Colonic mucosa (tissue), 4 donors: ENCODE measurements around the gene DAP. TPM values are rescaled to one million over a fixed set of nuclear protein-coding genes. Genes with fewer than 3 reads are reported as not detected.
A peak's percentile ranks its signal among the peaks of the same experiment; 100 is the strongest.

Experiments
- DNase-seq: peaks from one replicate; pipeline ENCODE4 v3.0.0-alpha.2; 2020
- H3K27ac ChIP-seq: fragments of 200-600 bp; one replicate; pipeline ENCODE4 v1.8.0; 2021
- H3K27me3 ChIP-seq: fragments of 200-600 bp; one replicate; pipeline ENCODE4 v1.8.0; 2021
- H3K36me3 ChIP-seq: fragments of 200-600 bp; one replicate; pipeline ENCODE4 v1.8.0; 2021
- H3K4me1 ChIP-seq: fragments of 200-600 bp; one replicate; pipeline ENCODE4 v1.8.0; 2021; ENCODE audit warnings: mild to moderate bottlenecking
- H3K4me3 ChIP-seq: fragments of 200-600 bp; one replicate; pipeline ENCODE4 v1.8.0; 2021
- H3K9ac ChIP-seq, 2 donors: one replicate each; pipeline ENCODE4 v1.7.0; 2013; ENCODE audit warnings: control low read depth in 2 of 2, low read depth in 2 of 2, low read length in 2 of 2
- H3K9me3 ChIP-seq: fragments of 200-600 bp; one replicate; pipeline ENCODE4 v1.8.0; 2021
- CTCF ChIP-seq: fragments of 200-600 bp; IDR thresholded peaks from one replicate; pipeline ENCODE4 v1.8.0; 2022; ENCODE audit warnings: antibody characterized with exemption, mild to moderate bottlenecking
- intact Hi-C: fragments of 100-400 bp; cut with DNase I; formaldehyde crosslinking; loops from one replicate; pipeline ENCODE4 v1.14.1; 2022
- total RNA-seq, 2 donors: library from RNA; stranded (reverse); fragmentation: NEBNext Ultra II Directional in 1 of 2; extraction: Animal tissue kit (Norgen Biotek cat#: 25700) in 1 of 2; gene quantifications; one replicate each; pipeline ENCODE4 v1.2.1, GENCODE V29; 2021
- donor health status: healthy.
- donor health status: DM: no; HTN: no; CAD: no.
- donor health status: DM: no; HTN: no; CAD: no.

Gene DAP
- total RNA-seq, 2 donors from 2014 or later = 106 to 133 TPM

- no peaks in the 10 kb centered on the region for H3K36me3 ChIP-seq
- TF ChIP-seq CTCF = no peak
Measured at GRCh38 chr5:10750909-10751308, 10.1 kb downstream of the DAP start.

DNA sequence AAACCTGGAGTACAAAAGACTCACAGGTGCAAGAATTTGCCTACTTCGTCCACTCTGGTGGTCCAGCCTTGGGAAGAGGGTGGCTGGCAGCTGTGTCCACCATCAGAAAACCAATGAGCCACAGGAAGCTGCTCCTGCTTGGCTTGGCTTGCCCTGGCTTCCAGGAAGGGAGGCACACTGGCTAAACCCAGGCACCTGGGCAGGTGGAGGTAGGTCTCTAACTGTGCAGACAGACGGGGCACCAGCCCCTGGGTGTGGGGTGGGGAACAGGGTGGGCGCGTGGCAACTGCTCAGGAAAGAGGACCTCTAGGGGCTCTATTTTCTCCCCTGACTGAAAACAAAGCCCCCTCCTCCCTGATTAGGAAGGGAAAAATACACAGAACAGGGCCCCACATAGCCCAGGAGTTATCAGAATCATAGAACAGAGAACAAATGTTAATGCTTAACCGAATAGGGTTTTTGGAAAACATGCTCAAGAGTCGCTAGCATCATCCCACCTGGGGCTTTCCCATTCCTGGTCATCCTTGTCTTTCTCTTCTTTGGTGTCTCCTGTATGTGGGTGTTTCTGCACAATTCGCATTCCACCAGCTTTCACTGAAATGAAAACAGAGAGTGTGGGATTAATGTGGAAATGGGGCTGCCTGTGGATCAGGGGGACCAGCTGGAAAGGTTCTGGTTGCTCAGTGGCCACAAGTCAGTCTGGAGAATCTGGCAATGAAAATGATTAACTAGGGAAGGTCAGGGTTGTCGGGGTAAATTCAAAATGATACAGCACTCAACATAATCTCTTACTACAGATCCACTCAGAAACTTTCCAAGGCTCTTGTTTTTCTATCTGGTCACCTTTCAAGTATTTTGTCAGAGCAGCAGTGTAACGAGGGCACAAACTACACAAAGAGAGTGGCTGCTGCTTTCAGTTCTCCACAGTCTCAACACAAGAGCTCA, 13.1 kb downstream of the DAP start:
- H3K9me3 ChIP-seq = no peaks in the 10 kb centered on the region
- H3K27me3 ChIP-seq = no peaks in the 10 kb centered on the region
- H3K4me3 ChIP-seq = no peak overlapping the region
- H3K4me1 ChIP-seq = peaks cover 16% of the 10 kb centered on the region
- intact Hi-C loops = no loop called here
- H3K9ac ChIP-seq = peak overlapping the region in 1 of 2 donors; percentile 35
- no peaks in the 10 kb centered on the region for H3K36me3 ChIP-seq
- peak overlapping the region; percentile 43 for H3K27ac ChIP-seq
- no peak for TF ChIP-seq CTCF
- no peak for DNase-seq

More at GRCh38 chr5:10750909-10751308, 10.1 kb downstream of the DAP start:
- DNase-seq = no peak
- H3K4me1 ChIP-seq = peaks cover 16% of the 10 kb centered on the region
- intact Hi-C loops = no loop called here
- H3K9ac ChIP-seq = no peak overlapping the region
- H3K9me3 ChIP-seq = no peaks in the 10 kb centered on the region
- H3K4me3 ChIP-seq = no peak overlapping the region
- no peak overlapping the region for H3K27ac ChIP-seq
- no peaks in the 10 kb centered on the region for H3K27me3 ChIP-seq

DNA sequence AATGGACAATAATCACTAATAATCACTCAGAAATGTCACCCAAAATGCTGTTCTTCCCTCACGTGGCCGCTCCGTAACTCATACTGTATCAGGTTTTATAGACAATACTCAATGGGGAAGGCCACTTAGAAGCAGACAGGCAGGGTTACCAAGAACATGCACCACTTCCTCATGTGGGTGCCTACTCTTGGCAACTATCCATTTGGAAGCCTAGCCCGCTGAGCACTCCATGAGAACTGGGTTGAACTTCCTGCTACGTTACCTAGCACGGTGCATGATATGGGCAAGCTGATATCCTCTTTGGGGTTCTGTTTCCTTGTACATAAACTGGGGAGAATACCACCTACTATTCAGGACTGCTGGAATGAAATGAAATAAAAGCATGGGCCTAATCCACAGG, 14.3 kb downstream of the DAP start:
- Histone ChIP-seq H3K4me3 (no peak overlapping the region), H3K9ac (peak overlapping the region in 1 of 2 donors; percentile 35), H3K36me3 (no peaks in the 10 kb centered on the region), H3K9me3 (no peaks in the 10 kb centered on the region), H3K27ac (peak overlapping the region; percentile 43), H3K4me1 (peaks cover 16% of the 10 kb centered on the region), H3K27me3 (no peaks in the 10 kb centered on the region)
- DNase-seq = peak; percentile 78
- intact Hi-C loops = no loop called here
- no peak for TF ChIP-seq CTCF

- DNase-seq = no peak
- H3K27ac ChIP-seq = no peak overlapping the region
- H3K36me3 ChIP-seq = peaks cover 7% of the 10 kb centered on the region
- H3K4me3 ChIP-seq = no peak overlapping the region
- H3K4me1 ChIP-seq = peaks cover 13% of the 10 kb centered on the region
- no peaks in the 10 kb centered on the region for H3K9me3 ChIP-seq
- no peak for TF ChIP-seq CTCF
- H3K9ac ChIP-seq = no peak overlapping the region
- H3K27me3 ChIP-seq = no peaks in the 10 kb centered on the region
- intact Hi-C loops = no loop called here
Measured at GRCh38 chr5:10745133-10745532, 15.9 kb downstream of the DAP start.

GRCh38 chr5:10744681-10745080, 16.4 kb downstream of the DAP start:
- H3K4me1 ChIP-seq = peaks cover 13% of the 10 kb centered on the region
- intact Hi-C loops = no loop called here
- H3K36me3 ChIP-seq = peaks cover 7% of the 10 kb centered on the region
- no peak overlapping the region for H3K4me3 ChIP-seq
- no peak overlapping the region for H3K9ac ChIP-seq
- H3K27ac ChIP-seq = no peak overlapping the region
- H3K9me3 ChIP-seq = no peaks in the 10 kb centered on the region
- DNase-seq = no peak
- TF ChIP-seq CTCF = no peak
- no peaks in the 10 kb centered on the region for H3K27me3 ChIP-seq
